Glutamatergic neuron (in vitro differentiated cells): ENCODE measurements around the gene C22orf15. TPM values are rescaled to one million over a fixed set of nuclear protein-coding genes. Genes with fewer than 3 reads are reported as not detected.
A peak's percentile ranks its signal among the peaks of the same experiment; 100 is the strongest.

Experiments used
- DNase-seq: peaks from one replicate; pipeline ENCODE4 v3.0.0; 2022
- H3K27ac Mint-ChIP-seq: one replicate; pipeline ENCODE4 v1.8.0; 2020; ENCODE audit warnings: mild to moderate bottlenecking, mixed read lengths, inconsistent platforms; ENCODE audit not compliant: unreplicated experiment
- H3K27me3 Mint-ChIP-seq: one replicate; pipeline ENCODE4 v1.8.0; 2020; ENCODE audit warnings: mild to moderate bottlenecking, moderate library complexity, mixed read lengths, inconsistent platforms; ENCODE audit not compliant: unreplicated experiment
- H3K36me3 Mint-ChIP-seq: one replicate; pipeline ENCODE4 v1.8.0; 2020; ENCODE audit warnings: mild to moderate bottlenecking, mixed read lengths, inconsistent platforms; ENCODE audit not compliant: unreplicated experiment
- H3K4me1 Mint-ChIP-seq: one replicate; pipeline ENCODE4 v1.8.0; 2020; ENCODE audit warnings: mild to moderate bottlenecking, low read depth, mixed read lengths, inconsistent platforms; ENCODE audit not compliant: unreplicated experiment
- H3K4me3 Mint-ChIP-seq: one replicate; pipeline ENCODE4 v1.8.0; 2020; ENCODE audit warnings: mild to moderate bottlenecking, mixed read lengths, inconsistent platforms; ENCODE audit not compliant: unreplicated experiment
- H3K9me3 Mint-ChIP-seq: one replicate; pipeline ENCODE4 v1.8.0; 2020; ENCODE audit warnings: mild to moderate bottlenecking, moderate library complexity, mixed read lengths, inconsistent platforms; ENCODE audit not compliant: unreplicated experiment
- total RNA-seq: library from RNA; stranded (reverse); fragmentation: NEBNext Ultra II Directional; extraction: Animal tissue kit (Norgen Biotek cat#: 25700); gene quantifications from one replicate; pipeline ENCODE4 v1.2.1, GENCODE V29; 2021; ENCODE audit not compliant: unreplicated experiment
- TF ChIP-seq, protein P1 (sequence below): fragments of 200-600 bp; sonication (generic); IDR thresholded peaks from one replicate; pipeline ENCODE4 v1.5.0; 2021; ENCODE audit not compliant: partially characterized antibody, unreplicated experiment

The C22orf15 gene
- total RNA-seq, 1 donor from 2014 or later = not detected

DNA sequence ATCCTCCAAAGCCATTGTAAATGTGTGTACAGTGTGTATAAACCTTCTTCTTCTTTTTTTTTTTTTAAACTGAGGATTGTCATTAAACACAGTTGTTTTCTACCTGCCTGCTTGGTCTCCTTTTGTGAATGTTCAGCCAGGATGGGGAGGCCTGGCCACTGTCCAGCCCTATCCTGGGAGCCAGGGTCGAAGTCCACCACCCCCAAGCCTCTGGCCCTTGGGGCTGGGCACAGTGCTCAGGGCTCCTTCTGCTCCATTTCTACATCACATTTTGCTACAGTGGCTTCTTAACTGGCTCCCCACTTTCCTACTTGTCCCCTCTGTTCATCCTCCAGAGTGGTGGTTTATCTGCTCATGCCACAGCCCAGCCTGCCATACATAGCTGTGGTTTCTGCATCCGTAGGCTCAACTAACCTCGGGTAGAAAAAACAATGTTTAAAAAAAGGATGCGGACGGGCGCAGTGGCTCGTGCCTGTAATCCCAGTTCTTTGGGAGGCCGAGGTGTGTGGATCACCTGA lies 21.5 kb downstream of the C22orf15 start:
- TF ChIP-seq, protein P1, sequence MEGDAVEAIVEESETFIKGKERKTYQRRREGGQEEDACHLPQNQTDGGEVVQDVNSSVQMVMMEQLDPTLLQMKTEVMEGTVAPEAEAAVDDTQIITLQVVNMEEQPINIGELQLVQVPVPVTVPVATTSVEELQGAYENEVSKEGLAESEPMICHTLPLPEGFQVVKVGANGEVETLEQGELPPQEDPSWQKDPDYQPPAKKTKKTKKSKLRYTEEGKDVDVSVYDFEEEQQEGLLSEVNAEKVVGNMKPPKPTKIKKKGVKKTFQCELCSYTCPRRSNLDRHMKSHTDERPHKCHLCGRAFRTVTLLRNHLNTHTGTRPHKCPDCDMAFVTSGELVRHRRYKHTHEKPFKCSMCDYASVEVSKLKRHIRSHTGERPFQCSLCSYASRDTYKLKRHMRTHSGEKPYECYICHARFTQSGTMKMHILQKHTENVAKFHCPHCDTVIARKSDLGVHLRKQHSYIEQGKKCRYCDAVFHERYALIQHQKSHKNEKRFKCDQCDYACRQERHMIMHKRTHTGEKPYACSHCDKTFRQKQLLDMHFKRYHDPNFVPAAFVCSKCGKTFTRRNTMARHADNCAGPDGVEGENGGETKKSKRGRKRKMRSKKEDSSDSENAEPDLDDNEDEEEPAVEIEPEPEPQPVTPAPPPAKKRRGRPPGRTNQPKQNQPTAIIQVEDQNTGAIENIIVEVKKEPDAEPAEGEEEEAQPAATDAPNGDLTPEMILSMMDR = no peak
- H3K27me3 Mint-ChIP-seq = peaks cover 12% of the 10 kb centered on the region
- peaks cover 7% of the 10 kb centered on the region for H3K9me3 Mint-ChIP-seq
- no peak overlapping the region for H3K27ac Mint-ChIP-seq
- no peak for DNase-seq
- peaks cover 3% of the 10 kb centered on the region for H3K36me3 Mint-ChIP-seq
- peaks cover 14% of the 10 kb centered on the region for H3K4me1 Mint-ChIP-seq
- H3K4me3 Mint-ChIP-seq = no peak overlapping the region

DNA sequence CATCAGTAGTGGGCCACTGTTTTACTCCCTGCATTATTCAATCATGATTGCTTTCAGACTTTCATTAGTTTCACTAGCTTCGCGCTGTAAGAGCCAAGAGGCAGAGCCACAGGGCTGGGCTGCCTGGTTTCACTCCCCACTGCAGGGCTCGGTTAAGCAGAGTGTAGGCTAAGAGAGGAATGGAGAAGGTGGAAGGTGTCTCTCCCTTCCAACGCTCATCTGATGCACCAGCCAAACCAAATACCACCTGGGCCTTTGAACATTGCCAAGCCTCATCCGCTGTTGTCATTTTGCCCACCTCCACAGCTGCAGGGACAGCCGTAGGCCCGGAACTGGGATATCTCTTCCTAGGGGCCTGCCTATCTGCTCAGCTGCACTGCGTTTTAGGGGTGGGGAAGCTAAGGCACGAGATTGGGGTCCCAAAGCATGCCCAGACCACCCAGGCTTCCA lies 23.5 kb downstream of the C22orf15 start:
- Mint-ChIP-seq H3K4me3 (peak overlapping the region; percentile 84), H3K27ac (peak overlapping the region; percentile 92), H3K9me3 (peaks cover 6% of the 10 kb centered on the region), H3K27me3 (peaks cover 4% of the 10 kb centered on the region), H3K36me3 (no peaks in the 10 kb centered on the region), H3K4me1 (peaks cover 22% of the 10 kb centered on the region)
- TF ChIP-seq, protein P1 = no peak
- peak; percentile 13 for DNase-seq

DNA sequence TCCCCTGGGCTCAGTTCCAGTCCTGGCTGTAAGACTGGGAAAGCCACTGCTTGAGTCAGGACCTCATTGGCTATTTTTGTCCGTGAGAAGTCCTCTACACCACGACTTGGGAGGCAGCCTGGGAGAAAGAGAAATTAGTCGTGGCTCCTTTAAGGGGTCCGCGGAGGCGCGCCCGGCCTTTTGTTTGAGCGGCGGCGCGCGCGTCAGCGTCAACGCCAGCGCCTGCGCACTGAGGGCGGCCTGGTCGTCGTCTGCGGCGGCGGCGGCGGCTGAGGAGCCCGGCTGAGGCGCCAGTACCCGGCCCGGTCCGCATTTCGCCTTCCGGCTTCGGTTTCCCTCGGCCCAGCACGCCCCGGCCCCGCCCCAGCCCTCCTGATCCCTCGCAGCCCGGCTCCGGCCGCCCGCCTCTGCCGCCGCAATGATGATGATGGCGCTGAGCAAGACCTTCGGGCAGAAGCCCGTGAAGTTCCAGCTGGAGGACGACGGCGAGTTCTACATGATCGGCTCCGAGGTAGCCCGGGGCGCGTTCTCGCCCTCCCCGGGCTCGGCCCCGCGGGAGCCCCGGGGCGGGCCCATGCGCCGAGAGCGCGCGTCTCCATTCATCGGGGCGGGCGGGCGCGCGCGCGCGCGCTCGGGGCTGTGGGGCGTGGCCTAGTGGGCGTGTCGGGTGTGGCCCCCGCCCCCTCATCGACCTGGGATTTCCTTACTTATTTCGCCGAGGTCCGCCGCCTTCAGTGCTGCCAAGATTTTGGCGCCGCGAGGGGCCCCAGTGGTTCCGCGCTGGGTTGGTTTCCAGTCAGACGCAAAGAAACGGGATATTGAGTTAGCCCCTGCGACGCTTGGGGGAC lies 24.2 kb downstream of the C22orf15 start, which contains the start of gene SMARCB1:
SMARCB1 (plus strand) TSS at position 215 of the 848 bp plus-strand sequence; CDS start at position 419, 204 bp downstream.
- H3K9me3 Mint-ChIP-seq = peaks cover 8% of the 10 kb centered on the region
- H3K36me3 Mint-ChIP-seq = no peaks in the 10 kb centered on the region
- peaks cover 2% of the 10 kb centered on the region for H3K27me3 Mint-ChIP-seq
- peaks cover 26% of the 10 kb centered on the region for H3K4me1 Mint-ChIP-seq
- TF ChIP-seq, protein P1 = no peak
- peak within 1 kb of the TSS; percentile 95 for H3K27ac Mint-ChIP-seq
- H3K4me3 Mint-ChIP-seq = peak within 1 kb of the TSS; percentile 96
- peak; percentile 91 for DNase-seq

DNA sequence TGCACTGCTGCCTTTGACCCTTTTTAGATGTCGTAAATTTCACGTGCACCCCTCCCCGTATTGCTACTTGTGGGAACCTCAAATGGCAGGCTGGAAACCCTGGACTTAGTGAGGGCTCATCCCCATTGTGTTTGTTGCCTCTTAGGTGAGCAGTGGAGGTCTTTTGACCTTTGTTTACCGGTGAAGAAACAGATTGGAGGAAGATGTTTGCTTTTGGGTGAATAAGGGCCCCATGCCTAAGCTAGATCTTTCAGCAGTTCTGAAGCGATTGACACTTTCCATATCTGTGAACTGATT lies 24.8 kb downstream of the C22orf15 start:
- DNase-seq = no peak
- TF ChIP-seq, protein P1 = no peak
- Mint-ChIP-seq H3K4me1 (peaks cover 31% of the 10 kb centered on the region), H3K27me3 (peaks cover 2% of the 10 kb centered on the region), H3K36me3 (peaks cover 1% of the 10 kb centered on the region), H3K9me3 (peaks cover 8% of the 10 kb centered on the region), H3K4me3 (peak overlapping the region; percentile 96), H3K27ac (peak overlapping the region; percentile 95)

DNA sequence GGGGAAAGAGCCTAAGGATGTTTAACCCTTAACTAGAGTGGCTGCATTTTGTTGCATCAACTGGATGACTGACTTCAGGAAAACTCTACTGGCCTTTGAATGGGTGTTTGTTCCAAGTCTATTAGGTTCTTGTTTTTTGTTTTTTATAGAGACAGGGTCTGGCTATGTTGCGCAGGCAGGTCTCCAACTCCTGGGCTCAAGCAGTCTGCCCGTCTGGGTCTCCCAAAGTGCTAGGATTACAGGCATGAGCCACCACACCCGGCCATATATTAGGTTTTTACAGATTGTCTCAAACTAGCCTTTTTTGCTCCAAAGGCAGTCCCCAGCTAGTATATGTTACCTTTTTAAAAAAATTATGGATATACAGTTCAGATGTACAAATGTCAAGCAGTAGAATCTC lies 25.1 kb downstream of the C22orf15 start:
- Mint-ChIP-seq H3K36me3 (peaks cover 5% of the 10 kb centered on the region), H3K27ac (peak overlapping the region; percentile 95), H3K27me3 (peaks cover 2% of the 10 kb centered on the region), H3K4me3 (peak overlapping the region; percentile 96), H3K9me3 (peaks cover 8% of the 10 kb centered on the region), H3K4me1 (peaks cover 35% of the 10 kb centered on the region)
- DNase-seq = no peak
- TF ChIP-seq, protein P1 = no peak
